ENCODE data around the gene NCEH1.

- TF ChIP-seq, protein P1, sequence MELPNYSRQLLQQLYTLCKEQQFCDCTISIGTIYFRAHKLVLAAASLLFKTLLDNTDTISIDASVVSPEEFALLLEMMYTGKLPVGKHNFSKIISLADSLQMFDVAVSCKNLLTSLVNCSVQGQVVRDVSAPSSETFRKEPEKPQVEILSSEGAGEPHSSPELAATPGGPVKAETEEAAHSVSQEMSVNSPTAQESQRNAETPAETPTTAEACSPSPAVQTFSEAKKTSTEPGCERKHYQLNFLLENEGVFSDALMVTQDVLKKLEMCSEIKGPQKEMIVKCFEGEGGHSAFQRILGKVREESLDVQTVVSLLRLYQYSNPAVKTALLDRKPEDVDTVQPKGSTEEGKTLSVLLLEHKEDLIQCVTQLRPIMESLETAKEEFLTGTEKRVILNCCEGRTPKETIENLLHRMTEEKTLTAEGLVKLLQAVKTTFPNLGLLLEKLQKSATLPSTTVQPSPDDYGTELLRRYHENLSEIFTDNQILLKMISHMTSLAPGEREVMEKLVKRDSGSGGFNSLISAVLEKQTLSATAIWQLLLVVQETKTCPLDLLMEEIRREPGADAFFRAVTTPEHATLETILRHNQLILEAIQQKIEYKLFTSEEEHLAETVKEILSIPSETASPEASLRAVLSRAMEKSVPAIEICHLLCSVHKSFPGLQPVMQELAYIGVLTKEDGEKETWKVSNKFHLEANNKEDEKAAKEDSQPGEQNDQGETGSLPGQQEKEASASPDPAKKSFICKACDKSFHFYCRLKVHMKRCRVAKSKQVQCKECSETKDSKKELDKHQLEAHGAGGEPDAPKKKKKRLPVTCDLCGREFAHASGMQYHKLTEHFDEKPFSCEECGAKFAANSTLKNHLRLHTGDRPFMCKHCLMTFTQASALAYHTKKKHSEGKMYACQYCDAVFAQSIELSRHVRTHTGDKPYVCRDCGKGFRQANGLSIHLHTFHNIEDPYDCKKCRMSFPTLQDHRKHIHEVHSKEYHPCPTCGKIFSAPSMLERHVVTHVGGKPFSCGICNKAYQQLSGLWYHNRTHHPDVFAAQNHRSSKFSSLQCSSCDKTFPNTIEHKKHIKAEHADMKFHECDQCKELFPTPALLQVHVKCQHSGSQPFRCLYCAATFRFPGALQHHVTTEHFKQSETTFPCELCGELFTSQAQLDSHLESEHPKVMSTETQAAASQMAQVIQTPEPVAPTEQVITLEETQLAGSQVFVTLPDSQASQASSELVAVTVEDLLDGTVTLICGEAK (IDR thresholded peaks at IDR 0.05; ENCODE audit: borderline replicate concordance): no peak
- no peak for TF ChIP-seq TARDBP (IDR thresholded peaks at IDR 0.05; ENCODE audit: borderline replicate concordance)
- TF ChIP-seq POLR2AphosphoS2 (IDR thresholded peaks at IDR 0.05; ENCODE audit: low read depth, low read length): no peak
- no peak for TF ChIP-seq BHLHE40 (IDR thresholded peaks at IDR 0.05; ENCODE audit: borderline replicate concordance in 1 of 2, low read depth in 2 of 2, low read length in 1 of 2)
- TF ChIP-seq CTCF (IDR thresholded peaks at IDR 0.05 in 2 of 3, conservative IDR thresholded peaks at IDR 0.05 in 1 of 3; ENCODE audit: control insufficient read depth in 2 of 3, extremely low read depth in 1 of 3, insufficient read depth in 1 of 3, low read depth in 3 of 3, low read length in 3 of 3): no peak
- TF ChIP-seq MXI1 (IDR thresholded peaks at IDR 0.05; ENCODE audit: low read depth, low read length): no peak
- no peak for TF ChIP-seq FOS (IDR thresholded peaks at IDR 0.05; ENCODE audit: borderline replicate concordance, extremely low read depth, insufficient read length)
- TF ChIP-seq, protein P2, sequence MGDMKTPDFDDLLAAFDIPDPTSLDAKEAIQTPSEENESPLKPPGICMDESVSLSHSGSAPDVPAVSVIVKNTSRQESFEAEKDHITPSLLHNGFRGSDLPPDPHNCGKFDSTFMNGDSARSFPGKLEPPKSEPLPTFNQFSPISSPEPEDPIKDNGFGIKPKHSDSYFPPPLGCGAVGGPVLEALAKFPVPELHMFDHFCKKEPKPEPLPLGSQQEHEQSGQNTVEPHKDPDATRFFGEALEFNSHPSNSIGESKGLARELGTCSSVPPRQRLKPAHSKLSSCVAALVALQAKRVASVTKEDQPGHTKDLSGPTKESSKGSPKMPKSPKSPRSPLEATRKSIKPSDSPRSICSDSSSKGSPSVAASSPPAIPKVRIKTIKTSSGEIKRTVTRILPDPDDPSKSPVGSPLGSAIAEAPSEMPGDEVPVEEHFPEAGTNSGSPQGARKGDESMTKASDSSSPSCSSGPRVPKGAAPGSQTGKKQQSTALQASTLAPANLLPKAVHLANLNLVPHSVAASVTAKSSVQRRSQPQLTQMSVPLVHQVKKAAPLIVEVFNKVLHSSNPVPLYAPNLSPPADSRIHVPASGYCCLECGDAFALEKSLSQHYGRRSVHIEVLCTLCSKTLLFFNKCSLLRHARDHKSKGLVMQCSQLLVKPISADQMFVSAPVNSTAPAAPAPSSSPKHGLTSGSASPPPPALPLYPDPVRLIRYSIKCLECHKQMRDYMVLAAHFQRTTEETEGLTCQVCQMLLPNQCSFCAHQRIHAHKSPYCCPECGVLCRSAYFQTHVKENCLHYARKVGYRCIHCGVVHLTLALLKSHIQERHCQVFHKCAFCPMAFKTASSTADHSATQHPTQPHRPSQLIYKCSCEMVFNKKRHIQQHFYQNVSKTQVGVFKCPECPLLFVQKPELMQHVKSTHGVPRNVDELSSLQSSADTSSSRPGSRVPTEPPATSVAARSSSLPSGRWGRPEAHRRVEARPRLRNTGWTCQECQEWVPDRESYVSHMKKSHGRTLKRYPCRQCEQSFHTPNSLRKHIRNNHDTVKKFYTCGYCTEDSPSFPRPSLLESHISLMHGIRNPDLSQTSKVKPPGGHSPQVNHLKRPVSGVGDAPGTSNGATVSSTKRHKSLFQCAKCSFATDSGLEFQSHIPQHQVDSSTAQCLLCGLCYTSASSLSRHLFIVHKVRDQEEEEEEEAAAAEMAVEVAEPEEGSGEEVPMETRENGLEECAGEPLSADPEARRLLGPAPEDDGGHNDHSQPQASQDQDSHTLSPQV (IDR thresholded peaks at IDR 0.05): no peak
- TF ChIP-seq ZNF24 (IDR thresholded peaks at IDR 0.05): no peak
- no peak for TF ChIP-seq KDM1A (IDR thresholded peaks at IDR 0.05; ENCODE audit: borderline replicate concordance)
- TF ChIP-seq NFYB (IDR thresholded peaks at IDR 0.05; ENCODE audit: insufficient read depth, low read depth, low read length): no peak
- TF ChIP-seq EZH2 (IDR thresholded peaks at IDR 0.05; ENCODE audit: borderline replicate concordance, control insufficient read depth, low read depth, low read length): no peak
- no peak for TF ChIP-seq ZNF384 (IDR thresholded peaks at IDR 0.05; ENCODE audit: borderline replicate concordance, low read depth, low read length)
These were observed 88.7 kb downstream of the NCEH1 start for GRCh38 chr3:172622156-172622555.
